Measurements from ENCODE around the gene CLIC4. TPM values are rescaled to one million over a fixed set of nuclear protein-coding genes. Genes with fewer than 3 reads are reported as not detected.
"Not testable (repeated sequence)": the region's sequence is repeated elsewhere in the genome, so short reads cannot be mapped to it uniquely, and the experiment has no call there.

The CLIC4 gene
- total RNA-seq, 3 donors from 2014 or later = 162 to 217 (median 196) TPM

DNA sequence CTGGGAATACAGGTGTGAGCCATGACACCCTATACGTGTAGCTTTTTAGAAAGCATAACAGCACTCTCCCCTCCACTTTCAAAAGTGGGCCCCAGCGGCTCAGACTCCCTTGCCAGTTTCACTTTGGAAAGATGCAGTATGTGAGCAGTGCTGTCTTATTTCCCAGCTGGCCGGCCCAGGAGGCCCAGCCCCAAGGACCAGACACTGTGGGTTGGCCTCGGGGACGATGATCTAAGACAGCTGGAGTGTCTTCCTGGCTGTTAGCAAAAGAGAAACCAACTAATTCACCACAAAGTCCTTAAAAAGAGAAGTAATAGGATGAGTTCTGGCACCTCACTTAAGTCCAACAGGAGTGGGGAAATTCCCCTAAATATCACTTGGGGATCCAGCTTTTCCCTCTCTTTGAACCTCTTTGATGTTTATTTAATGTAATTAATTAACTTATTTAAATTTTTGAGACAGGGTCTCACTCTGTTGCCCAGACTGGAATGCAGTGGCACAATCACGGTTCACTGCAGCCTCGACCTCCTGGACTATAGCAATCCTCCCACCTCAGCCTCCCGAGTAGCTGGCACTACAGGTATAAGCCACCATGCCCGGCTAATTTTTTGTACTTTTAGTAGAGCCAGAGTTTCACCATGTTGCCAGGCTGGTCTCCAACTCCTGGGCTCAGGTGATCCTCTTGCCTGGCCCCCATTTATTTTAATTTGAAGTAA, 17.6 kb upstream of the CLIC4 start:
- no peaks in the 10 kb centered on the region for H3K36me3 ChIP-seq
- H3K4me3 ChIP-seq = no peak overlapping the region
- peak overlapping the region; percentile 70 to 72 for H3K27ac ChIP-seq
- TF ChIP-seq POLR2A (IDR thresholded peaks at IDR 0.05) (no peak), POLR2AphosphoS5 (IDR thresholded peaks at IDR 0.05) (peak in 1 of 3 donors; percentile 36)
- TF ChIP-seq, protein P1, sequence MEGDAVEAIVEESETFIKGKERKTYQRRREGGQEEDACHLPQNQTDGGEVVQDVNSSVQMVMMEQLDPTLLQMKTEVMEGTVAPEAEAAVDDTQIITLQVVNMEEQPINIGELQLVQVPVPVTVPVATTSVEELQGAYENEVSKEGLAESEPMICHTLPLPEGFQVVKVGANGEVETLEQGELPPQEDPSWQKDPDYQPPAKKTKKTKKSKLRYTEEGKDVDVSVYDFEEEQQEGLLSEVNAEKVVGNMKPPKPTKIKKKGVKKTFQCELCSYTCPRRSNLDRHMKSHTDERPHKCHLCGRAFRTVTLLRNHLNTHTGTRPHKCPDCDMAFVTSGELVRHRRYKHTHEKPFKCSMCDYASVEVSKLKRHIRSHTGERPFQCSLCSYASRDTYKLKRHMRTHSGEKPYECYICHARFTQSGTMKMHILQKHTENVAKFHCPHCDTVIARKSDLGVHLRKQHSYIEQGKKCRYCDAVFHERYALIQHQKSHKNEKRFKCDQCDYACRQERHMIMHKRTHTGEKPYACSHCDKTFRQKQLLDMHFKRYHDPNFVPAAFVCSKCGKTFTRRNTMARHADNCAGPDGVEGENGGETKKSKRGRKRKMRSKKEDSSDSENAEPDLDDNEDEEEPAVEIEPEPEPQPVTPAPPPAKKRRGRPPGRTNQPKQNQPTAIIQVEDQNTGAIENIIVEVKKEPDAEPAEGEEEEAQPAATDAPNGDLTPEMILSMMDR (IDR thresholded peaks at IDR 0.05) = no peak
- H3K9me3 ChIP-seq = no peaks in the 10 kb centered on the region
- peaks cover 0 to 4% of the 10 kb centered on the region in 2 donors for H3K4me1 ChIP-seq
- intact Hi-C loops (cut with DNase I; ENCODE audit: low total_unique reads) = no loop called here
- DNase-seq (ENCODE audit: low spot score in 2 of 2) = peak in 1 of 2 donors; percentile 65
- H3K27me3 ChIP-seq = no peaks in the 10 kb centered on the region

DNA sequence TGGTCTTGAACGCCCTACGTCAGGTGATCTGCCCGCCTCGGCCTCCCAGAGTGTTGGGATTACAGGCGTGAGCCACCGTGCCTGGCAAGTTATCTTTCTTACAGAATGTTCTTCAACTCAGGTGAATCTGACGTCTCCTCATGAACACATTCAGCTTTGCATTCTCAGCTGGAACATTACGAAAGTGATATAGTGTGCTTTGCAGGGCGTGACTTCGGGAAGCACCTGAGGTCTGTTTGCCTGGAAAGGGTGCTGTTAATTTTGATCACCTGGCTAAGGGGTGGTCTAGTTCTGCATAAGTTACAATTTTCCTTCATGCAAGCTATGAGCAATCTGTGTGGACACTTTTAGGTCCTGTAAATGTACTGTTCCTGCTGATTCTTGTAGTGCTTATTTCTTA, 16.3 kb upstream of the CLIC4 start:
- no peak overlapping the region for H3K27ac ChIP-seq
- no peaks in the 10 kb centered on the region for H3K36me3 ChIP-seq
- intact Hi-C loops (cut with DNase I; ENCODE audit: low total_unique reads) = no loop called here
- H3K4me1 ChIP-seq = peaks cover 0 to 4% of the 10 kb centered on the region in 2 donors
- no peaks in the 10 kb centered on the region for H3K27me3 ChIP-seq
- TF ChIP-seq POLR2A (IDR thresholded peaks at IDR 0.05) (no peak), POLR2AphosphoS5 (IDR thresholded peaks at IDR 0.05) (no peak)
- TF ChIP-seq, protein P1 (IDR thresholded peaks at IDR 0.05) = no peak
- no peak for DNase-seq (ENCODE audit: low spot score in 2 of 2)
- no peaks in the 10 kb centered on the region for H3K9me3 ChIP-seq
- H3K4me3 ChIP-seq = no peak overlapping the region

DNA sequence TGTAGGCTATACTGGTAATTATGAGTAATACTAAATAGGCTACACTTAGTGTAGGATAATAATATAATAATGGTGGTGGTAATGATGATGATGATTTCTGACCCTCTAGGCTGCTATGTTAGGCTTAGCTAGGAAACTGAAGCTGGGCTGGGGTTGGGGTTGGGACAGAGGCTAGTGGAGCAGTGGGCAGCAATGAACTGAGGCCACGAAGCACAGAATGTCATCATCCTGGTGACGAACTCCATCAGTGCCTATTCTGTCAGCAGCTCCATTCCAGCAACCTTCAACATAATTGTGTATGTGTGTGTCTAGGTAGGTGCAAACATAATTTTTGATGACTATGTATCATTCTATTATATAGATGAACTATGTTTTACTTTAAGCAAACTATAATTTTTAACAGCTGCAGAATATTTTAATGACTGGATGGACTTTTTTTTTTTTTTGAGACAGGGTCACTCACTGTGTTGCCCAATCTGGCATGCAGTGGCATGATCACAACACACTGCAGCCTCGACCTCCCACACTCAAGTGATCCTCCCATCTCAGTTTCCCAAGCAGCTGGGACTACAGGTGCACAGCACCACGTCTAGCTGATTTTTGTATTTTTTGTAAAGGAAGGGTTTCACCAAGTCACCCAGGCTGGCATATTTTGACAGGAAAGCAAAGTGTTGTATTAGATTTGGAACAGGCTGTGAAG, 12.9 kb upstream of the CLIC4 start:
- DNase-seq (ENCODE audit: low spot score in 2 of 2) = no peak
- Histone ChIP-seq H3K4me1 (peaks cover 7 to 8% of the 10 kb centered on the region in 2 donors), H3K27me3 (no peaks in the 10 kb centered on the region), H3K36me3 (no peaks in the 10 kb centered on the region), H3K4me3 (no peak overlapping the region), H3K27ac (no peak overlapping the region), H3K9me3 (no peaks in the 10 kb centered on the region)
- TF ChIP-seq POLR2AphosphoS5 (IDR thresholded peaks at IDR 0.05) (no peak), POLR2A (IDR thresholded peaks at IDR 0.05) (no peak)
- TF ChIP-seq, protein P1 (IDR thresholded peaks at IDR 0.05) = no peak
- intact Hi-C loops (cut with DNase I; ENCODE audit: low total_unique reads) = no loop called here

DNA sequence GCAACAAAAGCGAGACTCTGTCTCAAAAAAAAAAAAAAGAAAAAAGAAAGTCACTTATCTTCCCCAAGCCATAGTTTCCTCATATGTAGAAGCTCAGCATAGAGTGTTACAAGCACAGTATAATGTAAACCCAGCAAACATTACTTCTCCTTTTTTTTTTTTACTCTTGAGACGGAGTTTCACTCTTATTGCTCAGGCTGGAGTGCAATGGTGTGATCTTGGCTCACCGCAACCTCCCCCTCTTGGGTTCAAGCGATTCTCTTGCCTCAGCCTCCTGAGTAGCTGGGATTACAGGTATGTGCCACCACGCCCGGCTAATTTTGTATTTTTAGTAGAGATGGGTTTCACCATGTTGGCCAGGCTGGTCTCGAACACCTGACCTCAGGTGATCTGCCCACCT, 11.9 kb upstream of the CLIC4 start:
- H3K4me1 ChIP-seq; H3K27ac ChIP-seq; DNase-seq (ENCODE audit: low spot score in 2 of 2); H3K9me3 ChIP-seq; intact Hi-C loops (cut with DNase I; ENCODE audit: low total_unique reads); H3K36me3 ChIP-seq; H3K4me3 ChIP-seq; H3K27me3 ChIP-seq: not testable (repeated sequence)

DNA sequence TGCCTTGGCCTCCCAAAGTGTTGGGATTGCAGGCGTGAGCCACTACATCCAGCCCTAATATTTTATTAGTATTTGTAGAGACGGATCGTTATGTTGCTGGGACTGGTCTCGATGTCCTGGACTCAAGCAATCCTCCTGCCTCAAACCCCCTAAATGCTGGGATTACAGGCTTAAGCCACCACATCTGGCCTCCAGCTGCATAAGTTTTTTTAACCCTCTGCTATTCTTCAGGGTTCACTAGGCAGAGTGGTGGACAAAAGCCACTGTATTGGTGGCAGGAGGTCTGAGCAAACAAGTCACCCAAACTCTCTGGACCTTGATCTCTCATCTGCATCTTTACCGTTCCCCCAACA, 10.1 kb upstream of the CLIC4 start:
- no peak for DNase-seq (ENCODE audit: low spot score in 2 of 2)
- Histone ChIP-seq H3K4me1 (peaks cover 7 to 8% of the 10 kb centered on the region in 2 donors), H3K9me3 (no peaks in the 10 kb centered on the region), H3K4me3 (no peak overlapping the region), H3K27me3 (no peaks in the 10 kb centered on the region), H3K36me3 (no peaks in the 10 kb centered on the region), H3K27ac (peak overlapping the region; percentile 72 to 75)
- intact Hi-C loops (cut with DNase I; ENCODE audit: low total_unique reads) = no loop called here
- no peak for TF ChIP-seq POLR2A (IDR thresholded peaks at IDR 0.05)
- no peak for TF ChIP-seq POLR2AphosphoS5 (IDR thresholded peaks at IDR 0.05)
- TF ChIP-seq, protein P1 (IDR thresholded peaks at IDR 0.05) = no peak

Data from breast epithelium (tissue), 4 donors.